ENCODE measurements around the gene POTEJ. TPM values are rescaled to one million over a fixed set of nuclear protein-coding genes. Genes with fewer than 3 reads are reported as not detected.
"Not testable (repeated sequence)": the region's sequence is repeated elsewhere in the genome, so short reads cannot be mapped to it uniquely, and the experiment has no call there.

Gene POTEJ
- total RNA-seq, 1 experiment from 2014 or later: not detected

DNA sequence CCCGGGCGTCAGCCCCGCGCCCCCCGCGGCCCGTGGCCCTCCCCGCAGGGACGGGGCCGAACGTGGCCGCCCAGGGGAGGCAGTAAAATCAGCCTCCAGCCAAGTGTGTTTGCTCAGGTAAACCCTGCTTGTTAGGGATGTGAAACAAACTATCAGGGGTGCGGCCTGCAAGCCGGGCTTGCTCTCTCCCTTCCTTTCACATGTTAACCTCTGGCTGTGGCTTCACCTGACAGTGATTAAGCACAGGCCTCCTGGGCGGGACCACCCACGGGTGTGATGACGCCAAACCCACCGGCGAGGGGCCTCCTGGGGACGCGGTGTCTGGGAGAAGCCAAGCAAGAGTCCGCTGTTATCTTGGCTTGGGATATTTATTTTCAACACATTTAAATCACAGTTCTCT is 13.2 kb upstream of the POTEJ start:
- DNase-seq (ENCODE audit: low read depth, low spot score); in situ Hi-C loops (cut with HindIII; ENCODE audit: low pct_unique_long_range_greater_than_20kb, low sequenced_read_pairs): not testable (repeated sequence)

GRCh38 chr2:130598463-130598862 is 12.8 kb upstream of the POTEJ start:
- in situ Hi-C loops (cut with HindIII; ENCODE audit: low pct_unique_long_range_greater_than_20kb, low sequenced_read_pairs); DNase-seq (ENCODE audit: low read depth, low spot score): not testable (repeated sequence)

DNA sequence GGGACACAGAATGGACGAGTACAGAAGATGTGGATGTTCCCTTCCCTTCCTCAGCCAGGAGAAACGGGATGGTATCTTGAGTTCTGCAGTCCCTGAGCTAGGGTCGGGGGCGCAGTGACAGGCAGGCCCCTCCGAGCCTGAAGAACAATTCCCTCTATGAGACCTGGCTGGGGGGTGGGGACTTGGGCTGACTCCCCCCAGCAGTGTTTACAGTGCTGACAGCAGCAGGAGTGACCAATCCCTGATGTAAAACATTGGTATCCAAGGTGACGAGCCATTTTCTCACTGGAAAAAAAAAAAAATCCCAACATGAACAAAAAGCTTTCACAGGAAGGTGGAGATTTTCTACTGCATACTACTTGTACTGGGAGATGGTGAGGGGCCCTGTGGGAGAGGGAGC is 11.8 kb upstream of the POTEJ start, which contains the start of gene CFC1:
Gene CFC1, minus strand, starts transcription at position 183 of the 400 bp plus-strand sequence. CDS start 288 bp downstream, outside the sequence.
- in situ Hi-C loops (cut with HindIII; ENCODE audit: low pct_unique_long_range_greater_than_20kb, low sequenced_read_pairs); DNase-seq (ENCODE audit: low read depth, low spot score): not testable (repeated sequence)

GRCh38 chr2:130599926-130600325 is 11.3 kb upstream of the POTEJ start:
- DNase-seq (ENCODE audit: low read depth, low spot score); in situ Hi-C loops (cut with HindIII; ENCODE audit: low pct_unique_long_range_greater_than_20kb, low sequenced_read_pairs): not testable (repeated sequence)

DNA sequence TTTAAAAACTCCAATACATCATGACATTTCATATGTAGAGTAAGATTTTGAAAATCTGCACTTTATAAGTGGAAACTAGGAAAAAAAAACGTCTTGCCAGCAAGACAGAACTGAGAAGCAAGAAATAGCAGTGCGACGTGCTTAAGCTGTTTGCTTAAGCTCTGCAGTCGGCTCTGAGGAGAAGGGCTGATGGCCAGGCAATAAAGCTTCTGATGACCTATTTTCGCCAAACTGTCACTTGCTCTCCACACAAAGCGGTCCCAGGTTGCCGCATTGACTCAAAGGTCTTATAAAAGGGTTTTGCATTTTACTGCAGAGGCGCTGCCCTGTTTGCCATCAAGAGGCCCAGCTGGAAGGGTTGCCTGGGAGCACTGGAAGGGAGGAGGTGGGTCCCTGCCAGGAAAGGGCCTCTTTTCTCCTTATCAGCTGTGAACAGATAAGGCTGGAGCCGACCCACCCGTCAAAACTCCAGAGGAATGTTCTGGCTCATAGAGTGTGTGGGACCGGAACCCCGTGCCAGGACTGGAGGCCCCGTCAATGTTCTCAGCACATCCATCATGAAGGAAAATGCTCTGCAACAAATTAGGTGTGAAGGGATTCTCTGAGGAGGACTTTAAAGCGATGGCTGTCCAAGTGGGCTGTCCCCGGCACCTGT is 9.5 kb upstream of the POTEJ start:
- DNase-seq (ENCODE audit: low read depth, low spot score); in situ Hi-C loops (cut with HindIII; ENCODE audit: low pct_unique_long_range_greater_than_20kb, low sequenced_read_pairs): not testable (repeated sequence)

DNA sequence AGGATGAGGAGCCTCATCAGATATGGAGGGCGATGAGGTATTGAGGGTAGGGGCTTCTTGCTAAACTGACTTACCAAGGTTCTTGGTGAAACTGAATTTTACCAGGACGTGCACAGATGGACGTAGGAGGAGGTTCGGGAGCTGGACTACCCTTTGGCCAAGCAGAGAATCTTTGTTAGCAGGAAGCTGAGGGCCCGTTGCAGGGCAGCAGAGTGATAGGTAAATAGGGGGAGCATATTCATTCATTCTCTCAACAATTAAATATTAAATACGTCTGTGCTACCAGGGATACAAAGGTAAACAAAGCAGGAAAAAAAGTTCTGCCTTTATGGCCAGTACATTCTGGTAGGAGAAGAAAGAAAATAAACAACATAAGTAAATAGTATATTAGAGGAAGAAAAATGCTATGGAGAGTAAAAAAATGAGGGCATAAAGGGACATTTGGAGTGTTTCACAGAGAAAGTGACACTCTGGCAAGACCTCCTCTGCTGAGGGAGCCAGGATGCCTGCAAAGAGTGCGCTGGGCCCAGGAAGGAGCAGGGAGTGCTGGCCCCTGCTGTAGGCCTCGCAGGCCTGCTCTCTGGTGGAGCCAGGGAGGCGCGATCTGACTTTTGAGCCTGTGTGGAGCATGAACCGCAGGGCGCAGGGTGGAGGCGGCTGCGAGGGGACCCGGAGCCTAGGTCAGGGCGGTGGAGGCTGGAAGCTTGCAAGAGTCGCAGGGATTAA is 2.8 kb upstream of the POTEJ start:
- in situ Hi-C loops (cut with HindIII; ENCODE audit: low pct_unique_long_range_greater_than_20kb, low sequenced_read_pairs); DNase-seq (ENCODE audit: low read depth, low spot score): not testable (repeated sequence)

DNA sequence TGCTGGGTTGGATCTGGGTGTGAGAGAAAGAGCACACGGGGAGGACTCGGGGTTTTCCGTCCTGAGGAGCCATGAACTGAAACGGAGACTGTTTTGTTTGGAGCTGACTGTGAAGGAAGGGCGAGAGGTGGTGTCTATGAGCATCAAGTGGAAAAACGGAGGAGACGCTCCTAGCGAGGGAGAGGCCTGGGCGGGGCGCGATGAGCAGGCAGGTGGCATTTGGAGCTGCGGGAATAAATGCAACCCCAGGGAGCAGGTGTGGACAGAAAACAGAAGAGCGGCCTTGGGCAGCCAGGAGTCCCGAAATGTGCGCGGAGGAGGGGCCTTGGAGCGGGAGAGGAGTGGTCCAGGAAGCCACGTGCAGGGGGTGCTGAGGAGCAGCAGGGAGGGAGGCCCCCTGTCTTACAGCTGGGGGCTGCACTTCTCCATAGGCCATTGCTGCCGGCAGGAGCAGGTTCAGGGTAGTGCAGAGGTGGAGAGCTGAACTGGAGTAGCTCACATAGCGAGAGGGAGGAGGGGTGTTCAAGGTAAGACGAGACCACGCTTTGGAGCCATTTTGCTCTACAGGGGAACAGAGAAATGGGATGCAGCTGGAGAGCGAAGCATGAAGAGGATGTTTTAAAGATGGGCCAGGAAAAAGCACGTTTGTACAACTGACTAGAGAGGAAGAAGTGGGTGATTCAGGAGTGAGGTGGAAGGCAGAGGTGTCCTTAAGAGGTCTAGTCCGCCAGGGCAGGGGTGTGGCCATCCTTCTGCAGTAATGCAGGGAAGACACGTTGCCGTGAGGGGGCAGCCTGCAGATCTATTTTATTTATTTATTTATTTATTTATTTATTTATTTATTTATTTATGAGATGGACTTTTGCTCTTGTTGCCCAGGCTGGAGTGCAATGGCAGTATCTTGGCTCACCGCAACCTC is 2.0 kb upstream of the POTEJ start:
- DNase-seq (ENCODE audit: low read depth, low spot score); in situ Hi-C loops (cut with HindIII; ENCODE audit: low pct_unique_long_range_greater_than_20kb, low sequenced_read_pairs): not testable (repeated sequence)

DNA sequence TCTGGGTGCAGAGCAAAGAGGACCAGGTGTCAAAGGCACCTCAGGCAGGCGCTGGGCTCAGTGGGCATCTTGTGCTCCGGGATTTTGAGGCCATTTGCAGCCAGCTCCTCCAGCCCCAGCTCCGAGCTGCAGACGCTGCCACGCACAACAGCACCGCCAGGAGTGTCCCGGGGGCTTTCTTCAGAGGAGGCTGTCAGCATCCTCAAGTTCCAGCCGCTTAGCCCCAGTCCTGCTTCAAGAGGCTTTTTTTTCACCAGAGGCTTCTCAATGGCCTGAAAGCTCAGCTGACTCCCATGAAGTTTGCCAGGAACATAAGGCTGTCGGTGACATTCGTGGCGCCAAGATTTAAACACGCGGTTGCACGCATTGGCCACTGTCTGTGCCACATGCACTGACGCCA is 754 bp upstream of the POTEJ start:
- DNase-seq (ENCODE audit: low read depth, low spot score); in situ Hi-C loops (cut with HindIII; ENCODE audit: low pct_unique_long_range_greater_than_20kb, low sequenced_read_pairs): not testable (repeated sequence)

DNA sequence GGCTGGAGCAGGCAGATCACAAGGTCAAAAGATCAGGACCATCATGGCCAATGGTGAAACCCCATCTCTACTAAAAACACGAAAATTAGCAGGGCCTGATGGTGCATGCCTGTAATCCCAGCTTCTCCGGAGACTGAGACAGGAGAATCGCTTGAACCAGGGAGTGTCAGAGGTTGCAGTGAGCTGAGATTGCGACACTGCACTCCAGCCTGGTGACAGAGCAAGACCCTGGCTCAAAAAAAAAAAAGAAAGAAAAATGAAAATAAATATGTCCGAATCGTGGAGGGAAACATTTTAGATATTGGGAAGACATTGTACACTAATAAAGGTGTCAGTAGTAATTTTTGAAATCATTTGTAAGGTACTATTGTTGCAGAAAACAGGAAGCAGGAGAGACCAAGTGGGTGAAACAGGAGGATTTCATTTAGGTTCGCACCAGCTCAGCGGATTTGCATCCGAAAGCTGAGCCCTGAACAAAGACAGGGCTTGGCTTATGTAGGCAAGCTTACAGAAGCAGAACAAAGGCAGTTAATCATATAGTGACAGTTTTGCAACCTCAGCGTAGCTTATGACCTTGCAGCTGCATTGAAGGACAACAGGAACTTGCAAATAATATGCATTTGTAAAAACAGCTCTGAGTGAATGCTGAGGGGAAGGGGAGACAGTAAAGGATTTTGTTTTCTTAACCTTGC is 17.7 kb downstream of the POTEJ start:
- DNase-seq (ENCODE audit: low read depth, low spot score); in situ Hi-C loops (cut with HindIII; ENCODE audit: low pct_unique_long_range_greater_than_20kb, low sequenced_read_pairs): not testable (repeated sequence)

DNA sequence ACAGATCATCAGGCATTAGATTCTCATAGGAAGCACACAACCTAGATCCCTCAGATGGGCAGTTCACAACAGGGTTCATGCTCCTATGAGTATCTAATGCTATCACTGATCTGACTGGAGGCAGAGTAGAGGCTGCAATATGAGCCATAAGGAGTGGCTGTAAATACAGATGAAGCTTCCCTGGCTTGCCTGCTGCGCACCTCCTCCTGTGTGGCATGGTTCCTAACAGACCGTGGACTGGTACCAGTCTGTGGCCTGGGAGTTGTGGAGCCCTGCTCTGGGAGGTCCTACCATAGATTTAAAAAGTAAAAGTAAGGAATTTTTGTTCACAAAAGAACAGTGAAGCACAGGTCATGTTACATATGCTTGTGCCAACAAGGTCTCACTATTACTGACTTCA is 27.7 kb downstream of the POTEJ start:
- DNase-seq (ENCODE audit: low read depth, low spot score); in situ Hi-C loops (cut with HindIII; ENCODE audit: low pct_unique_long_range_greater_than_20kb, low sequenced_read_pairs): not testable (repeated sequence)

DNA sequence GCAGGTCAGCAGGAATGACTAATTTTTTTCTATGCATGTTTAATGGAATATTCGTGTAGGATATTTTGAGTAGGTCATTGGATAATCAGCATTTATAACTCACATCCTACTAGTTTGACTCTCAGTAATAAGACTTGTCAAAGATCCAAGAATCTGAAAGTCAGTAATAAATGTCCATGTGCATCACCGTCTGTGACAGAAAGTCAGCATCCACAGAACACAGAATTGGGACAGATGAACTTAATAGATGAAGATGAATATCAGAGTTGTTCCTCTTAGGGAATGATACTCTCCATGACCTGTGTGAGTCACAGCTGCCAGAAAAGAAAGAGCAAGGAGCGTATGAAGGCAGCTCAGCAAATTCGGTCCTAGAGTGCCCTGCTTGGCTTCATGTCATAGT is 30.4 kb downstream of the POTEJ start:
- DNase-seq (ENCODE audit: low read depth, low spot score); in situ Hi-C loops (cut with HindIII; ENCODE audit: low pct_unique_long_range_greater_than_20kb, low sequenced_read_pairs): not testable (repeated sequence)

GRCh38 chr2:130649285-130649684 is 38.0 kb downstream of the POTEJ start:
- in situ Hi-C loops (cut with HindIII; ENCODE audit: low pct_unique_long_range_greater_than_20kb, low sequenced_read_pairs): not testable (repeated sequence)

GRCh38 chr2:130664506-130664905 is 53.3 kb downstream of the POTEJ start:
- DNase-seq (ENCODE audit: low read depth, low spot score); in situ Hi-C loops (cut with HindIII; ENCODE audit: low pct_unique_long_range_greater_than_20kb, low sequenced_read_pairs): not testable (repeated sequence)

More at GRCh38 chr2:130649285-130649684, 38.0 kb downstream of the POTEJ start:
- not testable (repeated sequence) for DNase-seq (ENCODE audit: low read depth, low spot score)

DNA sequence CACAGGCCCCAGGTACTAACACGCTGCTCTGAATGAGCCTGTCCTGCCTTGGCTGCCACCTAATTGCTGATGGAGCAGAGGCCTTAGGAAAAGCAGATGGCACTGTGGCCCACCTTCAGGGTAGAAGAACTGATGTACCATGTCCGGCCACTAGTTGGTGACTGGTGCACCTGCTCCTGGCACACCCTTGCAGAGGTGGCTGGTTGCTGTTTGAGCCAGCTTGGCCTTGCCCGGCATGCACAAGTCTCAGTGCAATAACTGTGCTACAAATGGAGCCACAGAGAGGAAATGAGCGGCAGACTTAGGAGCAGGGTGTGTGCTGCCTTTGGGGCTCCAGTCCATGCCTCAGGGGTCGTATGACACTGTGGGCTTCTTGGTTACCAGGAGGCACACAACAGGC is 54.4 kb downstream of the POTEJ start:
- in situ Hi-C loops (cut with HindIII; ENCODE audit: low pct_unique_long_range_greater_than_20kb, low sequenced_read_pairs); DNase-seq (ENCODE audit: low read depth, low spot score): not testable (repeated sequence)

- in situ Hi-C loops (cut with HindIII; ENCODE audit: low pct_unique_long_range_greater_than_20kb, low sequenced_read_pairs); DNase-seq (ENCODE audit: low read depth, low spot score): not testable (repeated sequence)
Observed at GRCh38 chr2:130667516-130667915, 56.3 kb downstream of the POTEJ start.

DNA sequence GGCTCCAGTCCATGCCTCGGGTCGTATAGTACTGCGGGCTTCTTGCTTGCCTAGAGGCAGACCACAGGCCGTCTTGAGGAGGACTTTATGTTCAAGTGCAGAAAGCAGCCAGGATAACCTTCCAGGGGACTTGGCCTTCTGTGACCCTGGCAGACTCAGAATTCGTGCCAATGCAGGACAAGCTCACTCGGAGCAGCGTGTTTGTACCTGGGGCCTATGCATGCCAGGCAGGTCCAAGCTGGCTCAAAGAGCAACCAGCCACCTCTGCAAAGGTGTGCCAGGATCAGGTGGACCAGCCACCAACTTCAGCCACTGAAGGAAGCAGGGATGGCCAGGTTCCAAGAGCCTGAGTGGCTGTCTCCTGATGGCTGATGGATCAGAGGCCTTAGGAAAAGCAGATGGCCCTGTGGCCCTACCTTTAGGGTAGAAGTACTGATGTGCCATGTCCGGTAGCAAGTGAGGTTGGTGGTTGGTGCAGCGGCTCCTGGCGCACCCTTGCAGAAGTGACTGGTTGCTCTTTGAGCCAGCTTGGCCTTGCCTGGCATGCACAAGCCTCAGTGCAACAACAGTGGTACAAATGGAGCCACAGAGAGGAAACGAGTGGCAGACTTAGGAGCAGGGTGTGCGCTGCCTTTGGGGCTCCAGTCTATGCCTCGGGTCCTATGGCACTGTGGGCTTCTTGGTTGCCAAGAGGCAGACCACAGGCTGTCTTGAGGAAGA is 58.9 kb downstream of the POTEJ start:
- DNase-seq (ENCODE audit: low read depth, low spot score); in situ Hi-C loops (cut with HindIII; ENCODE audit: low pct_unique_long_range_greater_than_20kb, low sequenced_read_pairs): not testable (repeated sequence)
